ENCODE measurements around the gene PHETA2.

Gene PHETA2

GRCh38 chr22:42074132-42074811, at the start of gene PHETA2:
PHETA2 (plus strand) TSS chr22:42074248; CDS start chr22:42077294, 3,046 bp downstream.
- peak; percentile 47 for DNase-seq

DNA sequence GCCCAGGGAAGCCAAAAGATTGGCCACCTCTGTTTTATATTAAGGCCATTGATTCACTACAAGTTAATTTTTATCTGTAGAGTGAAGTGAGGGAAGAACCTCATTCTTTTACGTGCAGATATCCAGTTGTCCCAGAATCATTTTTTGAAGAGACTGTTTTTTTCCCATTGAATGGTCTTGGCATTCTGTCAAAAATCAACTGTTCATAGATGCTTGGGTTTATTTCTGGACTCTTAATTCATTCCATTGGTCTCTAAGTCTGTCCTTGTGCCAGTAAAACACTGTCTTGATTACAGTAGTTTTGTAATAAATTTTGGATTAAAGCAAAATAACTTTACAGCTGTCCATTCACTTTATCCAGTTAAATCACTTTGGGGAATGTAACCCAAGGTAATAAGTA, 48.6 kb upstream of the PHETA2 start:
- no peak for DNase-seq

DNA sequence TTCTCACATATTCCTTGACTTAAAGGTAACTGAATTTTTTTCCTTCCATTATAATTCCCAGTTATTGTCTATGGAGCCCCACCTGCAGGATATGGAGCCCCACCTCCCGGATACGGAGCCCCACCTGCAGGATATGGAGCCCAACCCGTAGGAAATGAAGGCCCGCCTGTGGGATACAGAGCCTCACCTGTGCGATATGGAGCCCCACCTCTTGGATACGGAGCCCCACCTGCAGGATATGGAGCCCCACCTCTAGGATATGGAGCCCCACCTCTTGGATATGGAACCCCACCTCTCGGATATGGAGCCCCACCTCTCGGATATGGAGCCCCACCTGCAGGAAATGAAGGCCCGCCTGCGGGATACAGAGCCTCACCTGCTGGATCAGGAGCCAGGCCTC, 47.3 kb upstream of the PHETA2 start:
- no peak for DNase-seq

GRCh38 chr22:42033263-42034181, 40.5 kb upstream of the PHETA2 start:
- no peak for DNase-seq

DNA sequence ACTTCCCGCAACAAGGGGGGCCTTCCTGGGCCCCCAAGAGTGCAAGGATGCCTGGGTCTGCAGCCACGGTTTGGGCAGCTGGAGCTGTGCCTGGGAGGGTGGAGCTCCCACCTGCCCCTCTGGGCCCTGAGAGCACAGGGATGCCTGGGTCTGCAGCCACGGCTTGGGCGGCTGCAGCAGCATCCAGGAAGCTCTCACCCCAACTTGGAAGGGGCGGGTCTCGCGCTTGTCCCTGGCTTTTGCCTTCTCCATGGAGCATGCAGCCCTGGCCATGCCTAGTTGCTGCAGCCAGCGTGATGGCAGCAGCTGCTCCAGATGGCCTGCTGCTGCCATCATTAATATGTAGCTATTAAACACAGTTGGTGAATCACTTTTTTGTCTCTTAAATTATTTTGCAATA, 38.8 kb upstream of the PHETA2 start:
- DNase-seq: no peak

DNA sequence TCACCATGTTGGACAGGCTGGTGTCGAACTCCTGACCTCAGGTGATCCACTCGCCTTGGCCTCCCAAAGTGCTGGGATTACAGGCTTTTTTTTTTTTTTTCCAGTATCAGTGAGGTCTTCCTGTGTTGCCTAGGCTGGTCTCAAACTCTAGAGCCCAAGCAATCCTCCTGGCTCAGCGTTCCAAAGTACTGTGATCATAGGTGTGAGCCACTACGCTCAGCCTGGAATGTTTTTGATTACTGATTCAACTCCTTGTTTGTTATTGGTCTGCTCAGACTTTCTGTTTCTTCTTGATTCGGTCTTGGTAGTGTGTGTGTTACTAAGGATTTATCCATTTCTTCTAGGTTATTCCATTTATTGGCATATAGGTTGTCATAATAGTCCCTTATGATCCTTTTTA, 34.8 kb upstream of the PHETA2 start:
- no peak for DNase-seq

GRCh38 chr22:42041784-42042183, 32.3 kb upstream of the PHETA2 start:
- DNase-seq: no peak

- no peak for DNase-seq
Observed at GRCh38 chr22:42050641-42051180, 23.3 kb upstream of the PHETA2 start.

GRCh38 chr22:42052765-42053164, 21.3 kb upstream of the PHETA2 start:
- no peak for DNase-seq

DNA sequence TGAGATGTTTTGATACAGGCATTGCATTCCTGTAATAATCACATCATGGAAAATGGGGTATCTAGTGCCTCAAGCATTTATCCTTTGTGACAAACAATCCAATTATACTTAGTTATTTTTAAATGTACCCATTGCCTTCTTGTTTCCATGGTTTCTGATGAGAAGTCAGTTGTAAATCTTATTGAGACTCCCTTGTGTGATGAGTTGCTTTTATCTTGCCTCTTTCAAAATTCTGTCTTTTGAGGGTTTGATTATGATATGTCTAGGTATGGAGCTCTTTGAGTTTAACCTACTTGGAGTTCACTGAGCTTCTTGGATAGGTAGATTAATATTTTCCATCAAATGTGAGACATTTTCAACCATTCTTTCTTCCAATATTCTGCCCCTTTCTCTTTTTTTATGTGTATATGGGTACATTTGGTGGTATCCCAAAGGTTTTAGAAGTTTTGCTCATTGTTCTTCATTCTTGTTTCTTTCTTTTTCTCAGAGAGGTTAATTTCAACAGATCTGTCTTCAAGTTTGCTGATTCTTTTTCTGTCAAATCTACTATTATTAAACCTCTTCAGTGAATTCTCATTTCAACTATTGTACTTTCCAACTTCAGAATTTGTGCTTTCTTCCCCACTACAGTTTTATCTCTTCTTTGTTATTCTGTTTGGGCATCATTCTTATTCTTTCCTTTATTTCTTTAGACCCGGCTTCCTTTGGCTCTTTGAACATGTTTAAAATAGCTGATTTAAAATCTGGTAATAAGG, 17.1 kb upstream of the PHETA2 start:
- DNase-seq: no peak

GRCh38 chr22:42060489-42060888, 13.6 kb upstream of the PHETA2 start:
- DNase-seq: no peak

DNA sequence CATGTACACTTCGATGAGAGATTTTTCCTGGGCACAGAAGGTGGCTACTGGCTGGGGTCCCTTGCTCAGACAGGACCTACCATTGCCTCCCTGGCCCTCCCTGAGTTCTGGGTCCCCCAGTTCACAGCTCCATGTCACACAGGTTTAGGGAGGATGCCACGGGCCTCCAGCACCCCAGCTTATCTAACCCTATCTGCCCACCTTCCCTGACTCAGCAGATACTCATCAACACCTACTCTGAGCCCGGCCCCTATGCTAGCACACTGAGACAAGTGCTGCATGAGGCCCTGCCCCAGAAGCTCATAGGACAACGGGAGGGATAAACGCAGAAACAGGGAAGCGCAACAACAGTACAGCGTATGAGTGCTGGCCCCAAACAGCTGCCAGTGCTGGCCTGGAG, 13.0 kb upstream of the PHETA2 start:
- no peak for DNase-seq

DNA sequence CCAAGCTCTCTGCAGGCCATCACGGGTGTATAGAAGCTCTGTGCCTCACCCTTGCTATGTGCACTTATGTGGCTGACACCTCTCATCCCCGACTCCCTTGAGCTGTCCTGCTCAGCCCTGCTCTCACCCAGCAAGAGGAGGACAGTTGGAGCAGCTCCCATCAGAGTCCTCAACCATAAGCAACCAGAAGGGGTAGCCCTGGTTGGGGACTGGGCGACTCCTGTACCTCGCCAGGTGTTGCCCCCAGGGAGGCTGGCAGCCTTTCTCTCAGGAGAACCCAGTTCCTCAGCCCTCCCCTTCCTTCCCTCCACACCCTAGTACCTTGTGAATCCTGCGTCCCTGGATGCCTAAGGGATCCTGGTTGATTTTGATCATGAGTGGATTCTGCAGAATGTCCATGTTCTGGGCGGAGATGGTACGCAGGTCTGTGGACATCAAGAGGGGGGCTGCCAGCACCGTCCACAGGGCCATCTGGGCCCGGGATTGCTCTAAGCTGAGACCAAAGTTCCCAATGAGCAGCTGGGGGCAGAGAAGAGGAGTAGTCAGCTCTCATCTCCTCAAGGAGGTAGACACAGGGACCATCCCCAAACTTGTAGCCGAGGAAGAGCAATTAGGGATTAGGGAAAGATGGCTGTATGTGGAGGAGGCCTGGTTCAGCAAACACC, 11.4 kb upstream of the PHETA2 start:
- no peak for DNase-seq

DNA sequence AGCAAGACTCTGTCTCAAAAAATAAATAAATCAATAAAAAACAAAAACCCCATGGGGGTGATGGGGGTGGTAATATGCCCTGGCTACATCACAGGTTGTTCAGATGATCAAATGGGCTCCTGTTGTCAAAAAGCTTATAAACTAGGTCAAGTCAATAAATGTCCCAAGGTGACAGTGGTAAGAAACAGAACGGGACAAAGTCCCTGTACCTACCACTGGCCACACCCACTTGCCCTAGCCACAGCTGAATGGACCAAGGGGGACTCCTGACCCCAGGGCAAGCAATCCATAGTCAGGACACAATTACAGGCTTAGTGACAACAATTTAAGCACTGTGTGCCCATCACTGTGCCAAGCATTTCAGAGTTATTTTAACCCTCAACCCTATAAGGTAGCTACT, 9.4 kb upstream of the PHETA2 start:
- no peak for DNase-seq

GRCh38 chr22:42065438-42066125, 8.5 kb upstream of the PHETA2 start:
- no peak for DNase-seq

DNA sequence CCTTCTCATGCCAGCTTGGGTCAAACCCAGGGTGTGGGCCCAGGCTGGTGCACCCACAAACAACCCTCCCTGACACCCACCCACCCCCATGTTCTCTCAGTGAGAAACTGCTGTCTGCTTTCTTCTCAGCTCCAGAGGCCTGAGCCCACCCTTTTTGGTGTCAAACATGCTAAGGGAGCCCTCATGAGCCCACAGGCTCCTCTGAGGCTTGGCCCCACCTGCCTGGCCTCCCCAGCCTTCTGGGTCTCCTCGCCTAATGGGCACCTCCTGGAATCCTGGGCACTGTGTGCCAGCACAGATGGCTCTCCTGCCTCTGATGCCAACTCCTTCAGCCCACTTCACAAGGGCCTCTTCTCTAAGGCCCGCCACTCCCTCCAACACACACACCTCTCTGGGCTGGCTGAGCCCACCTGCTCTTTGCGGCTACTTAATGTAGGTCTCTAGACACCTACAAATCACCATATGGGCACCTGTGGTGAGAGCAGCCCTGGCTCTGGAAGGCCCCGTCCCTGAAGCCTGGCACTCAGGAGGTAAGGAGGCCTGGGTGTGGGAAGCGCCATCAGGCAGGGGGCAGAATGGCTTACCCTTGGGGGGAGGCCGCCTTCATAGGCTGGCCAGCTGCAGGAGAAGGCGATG, 7.8 kb upstream of the PHETA2 start:
- DNase-seq: no peak

DNA sequence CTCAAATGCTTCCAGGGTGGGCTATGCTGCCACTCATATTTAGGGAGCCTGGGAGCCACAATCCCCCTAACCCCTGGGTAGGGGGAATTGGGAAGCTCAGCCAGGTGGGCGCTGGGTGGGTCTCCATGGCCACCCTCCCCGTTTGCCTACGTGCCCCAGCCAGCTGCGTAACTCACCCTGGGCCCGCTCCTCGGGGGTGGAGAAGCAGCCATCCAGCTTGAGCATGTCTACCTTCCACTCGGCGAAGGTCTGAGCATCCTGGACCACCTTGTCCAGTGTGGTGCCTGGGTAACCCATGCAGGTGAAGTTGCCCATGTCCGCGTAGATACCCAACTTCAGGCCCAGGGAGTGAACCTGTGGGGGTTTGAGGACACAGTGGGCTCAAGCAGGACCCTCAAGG, 7.1 kb upstream of the PHETA2 start:
- DNase-seq: no peak

- no peak for DNase-seq
Observed at GRCh38 chr22:42067671-42068251, 6.3 kb upstream of the PHETA2 start.

GRCh38 chr22:42068291-42068690, 5.8 kb upstream of the PHETA2 start:
- no peak for DNase-seq

DNA sequence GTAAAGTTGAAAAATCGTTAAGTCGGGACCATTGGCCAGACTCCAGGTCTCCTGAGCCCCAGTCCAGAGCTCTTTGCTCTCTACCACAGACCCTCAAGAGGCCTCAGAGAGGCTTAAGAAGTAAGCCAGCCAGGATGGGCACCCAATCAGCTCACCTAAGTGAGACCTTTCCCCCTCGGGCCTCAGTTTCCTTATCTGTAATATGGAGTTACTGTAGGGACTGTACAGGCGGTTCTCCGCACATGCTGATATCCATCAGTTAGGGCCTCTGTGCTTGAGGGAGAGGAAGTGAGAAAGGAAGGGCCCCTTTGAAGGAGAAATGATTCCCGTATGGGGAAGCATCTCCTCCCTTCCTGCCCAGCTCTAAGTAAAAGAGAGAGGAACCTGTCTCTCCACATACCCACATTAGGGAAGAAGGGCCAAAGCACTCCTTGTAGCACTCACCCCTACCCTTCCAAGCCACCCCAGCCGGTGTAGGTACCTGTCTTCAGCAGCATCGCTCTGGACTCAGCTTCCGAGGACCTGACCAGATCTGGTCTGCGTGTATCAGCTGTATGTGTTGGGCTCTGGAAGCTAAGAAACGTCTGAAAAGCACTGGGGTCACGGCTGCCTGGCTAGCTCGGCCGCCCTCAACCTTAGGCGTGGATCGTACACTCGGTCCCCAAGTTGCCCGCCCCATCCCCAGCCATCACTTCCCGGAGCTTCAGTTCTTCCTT, 4.1 kb upstream of the PHETA2 start:
- no peak for DNase-seq

Measured in activated effector memory CD4-positive, alpha-beta T cell treated with Interleukin-2 at 50 U/mL for 16 hours (primary cell).